Smooth muscle cell (in vitro differentiated cells): ENCODE measurements around the gene MICALL1. TPM values are rescaled to one million over a fixed set of nuclear protein-coding genes. Genes with fewer than 3 reads are reported as not detected.
A peak's percentile ranks its signal among the peaks of the same experiment; 100 is the strongest.

Experiments
- DNase-seq: peaks from one replicate; lab custom pipeline; 2025; ENCODE audit not compliant: unreplicated experiment; lab: John Stamatoyannopoulos, UW
- H2AFZ ChIP-seq: fragments of 200-600 bp; sonication (generic); 2 replicates; pipeline ENCODE4 v1.6.0; 2016; ENCODE audit warnings: antibody characterized with exemption, low read depth, mild to moderate bottlenecking
- H3F3A ChIP-seq: fragments of 200-600 bp; sonication (generic); 2 replicates; pipeline ENCODE4 v1.6.0; 2017; ENCODE audit warnings: antibody characterized with exemption, low read depth
- H3K27ac ChIP-seq: fragments of 200-600 bp; sonication (generic); 2 replicates; pipeline ENCODE4 v1.5.1; 2016; ENCODE audit warnings: low read depth, mild to moderate bottlenecking
- H3K27me3 ChIP-seq: fragments of 200-600 bp; sonication (generic); 2 replicates; pipeline ENCODE4 v1.6.1; 2016; ENCODE audit warnings: low read depth, mild to moderate bottlenecking
- H3K36me3 ChIP-seq: fragments of 200-600 bp; sonication (generic); 2 replicates; pipeline ENCODE4 v1.5.1; 2016; ENCODE audit warnings: low read depth
- H3K4me1 ChIP-seq: fragments of 200-600 bp; sonication (generic); 2 replicates; pipeline ENCODE4 v1.5.1; 2016; ENCODE audit warnings: low read depth
- H3K4me2 ChIP-seq: fragments of 200-600 bp; sonication (generic); 2 replicates; pipeline ENCODE4 v1.6.0; 2016; ENCODE audit warnings: mild to moderate bottlenecking
- H3K4me3 ChIP-seq: fragments of 200-600 bp; sonication (generic); 2 replicates; pipeline ENCODE4 v1.5.1; 2016; ENCODE audit warnings: mild to moderate bottlenecking
- H3K79me2 ChIP-seq: fragments of 200-600 bp; sonication (generic); 2 replicates; pipeline ENCODE4 v1.6.0; 2016; ENCODE audit warnings: low read depth, mild to moderate bottlenecking
- H3K9ac ChIP-seq: fragments of 200-600 bp; sonication (generic); 2 replicates; pipeline ENCODE4 v1.6.0; 2016; ENCODE audit warnings: low read depth
- H3K9me3 ChIP-seq: fragments of 200-600 bp; sonication (generic); replicated peaks from 2 replicates; pipeline ENCODE4 v1.5.1; 2016; ENCODE audit warnings: low read depth
- H4K20me1 ChIP-seq: fragments of 200-600 bp; sonication (generic); 2 replicates; pipeline ENCODE4 v1.6.0; 2016; ENCODE audit warnings: low read depth
- whole genome bisulfite sequencing: methylation state at CpG from one replicate; pipeline ENCODE4 v1.1.7; 2016; ENCODE audit warnings: low lambda C conversion rate; 5-methylcytosine and 5-hydroxymethylcytosine counted together
- microRNA-seq: library from miRNA; unstranded; fragments of <30 nt; microRNA quantifications from one replicate; pipeline ENCODE4, GENCODE V29; 2016; ENCODE audit warnings: borderline number of aligned reads
- polyA plus RNA-seq: library from polyadenylated mRNA; unstranded; fragments of >200 nt; fragmentation: Nextera tagmentation; extraction: Ambion mirVana; gene quantifications from 2 replicates; pipeline ENCODE4 v1.2.1, GENCODE V29; 2016
- total RNA-seq: library from RNA; depleted of rRNA; stranded (reverse); fragments of >200 nt; gene quantifications from 2 replicates; pipeline ENCODE4 v1.2.3, GENCODE V29; 2014
- TF ChIP-seq, protein P1 (sequence below): fragments of 200-600 bp; sonication (generic); IDR thresholded peaks from 2 replicates; pipeline ENCODE4 v1.5.1; 2017; ENCODE audit warnings: borderline replicate concordance, mild to moderate bottlenecking, antibody characterized with exemption; ENCODE audit not compliant: insufficient read depth, poor library complexity, severe bottlenecking

MICALL1 gene
- total and polyA plus RNA-seq, 2 experiments from 2014 or later = 8.7 to 24.9 TPM

DNA sequence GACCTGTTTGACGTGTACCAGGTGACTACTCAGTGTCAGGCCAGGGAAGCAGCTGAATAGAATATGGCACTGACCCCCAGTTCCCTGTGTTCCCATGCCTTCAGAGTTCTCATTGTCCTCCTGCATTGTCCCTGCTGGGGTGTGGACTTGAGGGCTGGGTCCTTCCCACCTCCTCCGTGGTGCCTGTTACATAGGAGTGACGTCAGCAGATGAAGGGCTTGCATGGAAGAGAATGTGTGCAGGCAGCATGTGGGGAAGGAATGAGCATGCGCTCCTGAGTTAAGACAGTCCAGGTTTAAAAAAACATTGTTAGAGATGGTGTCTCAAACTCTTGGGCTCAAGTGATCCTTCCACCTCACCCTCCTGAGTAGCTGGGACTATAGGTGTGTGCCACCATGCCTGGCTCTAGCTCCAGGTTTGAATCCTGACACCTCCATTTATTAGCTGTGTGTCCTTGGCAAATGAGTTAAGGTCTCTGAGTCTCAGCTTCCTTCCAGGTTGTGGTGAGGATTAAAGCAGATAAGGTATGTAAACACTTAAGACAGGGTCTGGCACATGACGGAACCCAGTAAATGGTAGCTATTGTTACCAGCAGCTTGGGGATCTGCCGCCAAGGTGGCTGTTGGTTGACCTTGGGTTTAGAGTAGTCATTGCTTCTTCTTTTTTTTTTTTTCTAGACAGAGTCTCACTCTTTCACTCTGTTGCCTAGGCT, 85.8 kb downstream of the MICALL1 start:
- H3K27me3 ChIP-seq = no peaks in the 10 kb centered on the region
- H3K9me3 ChIP-seq = no peaks in the 10 kb centered on the region
- 81% methylated on average over 6 of the region's 6 CpGs for WGBS
- DNase-seq = no peak
- no peak overlapping the region for H3K27ac ChIP-seq
- no peak overlapping the region for H2AFZ ChIP-seq
- no peaks in the 10 kb centered on the region for H4K20me1 ChIP-seq
- no peaks in the 10 kb centered on the region for H3K4me1 ChIP-seq
- TF ChIP-seq, protein P1, sequence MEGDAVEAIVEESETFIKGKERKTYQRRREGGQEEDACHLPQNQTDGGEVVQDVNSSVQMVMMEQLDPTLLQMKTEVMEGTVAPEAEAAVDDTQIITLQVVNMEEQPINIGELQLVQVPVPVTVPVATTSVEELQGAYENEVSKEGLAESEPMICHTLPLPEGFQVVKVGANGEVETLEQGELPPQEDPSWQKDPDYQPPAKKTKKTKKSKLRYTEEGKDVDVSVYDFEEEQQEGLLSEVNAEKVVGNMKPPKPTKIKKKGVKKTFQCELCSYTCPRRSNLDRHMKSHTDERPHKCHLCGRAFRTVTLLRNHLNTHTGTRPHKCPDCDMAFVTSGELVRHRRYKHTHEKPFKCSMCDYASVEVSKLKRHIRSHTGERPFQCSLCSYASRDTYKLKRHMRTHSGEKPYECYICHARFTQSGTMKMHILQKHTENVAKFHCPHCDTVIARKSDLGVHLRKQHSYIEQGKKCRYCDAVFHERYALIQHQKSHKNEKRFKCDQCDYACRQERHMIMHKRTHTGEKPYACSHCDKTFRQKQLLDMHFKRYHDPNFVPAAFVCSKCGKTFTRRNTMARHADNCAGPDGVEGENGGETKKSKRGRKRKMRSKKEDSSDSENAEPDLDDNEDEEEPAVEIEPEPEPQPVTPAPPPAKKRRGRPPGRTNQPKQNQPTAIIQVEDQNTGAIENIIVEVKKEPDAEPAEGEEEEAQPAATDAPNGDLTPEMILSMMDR = no peak
- no peak overlapping the region for H3K4me2 ChIP-seq
- no peak overlapping the region for H3K9ac ChIP-seq
- H3K79me2 ChIP-seq = no peaks in the 10 kb centered on the region
- no peaks in the 10 kb centered on the region for H3F3A ChIP-seq
- no peak overlapping the region for H3K4me3 ChIP-seq
- no peaks in the 10 kb centered on the region for H3K36me3 ChIP-seq

Small RNA genes within 50 kb of the gene (microRNA-seq; reads per million reads assigned to microRNA genes)
- not detected for gene MIR4534
- 7.6 reads per million, percentile 6 among the genes with 10 or more reads in this experiment for gene MIR6820

Other genes starting within 250 kb of the MICALL1 start
- 9.7 and 16.5 TPM in 2 replicates for gene PDXP, start 247.6 kb upstream of the MICALL1 start, total RNA-seq
- 20.0 and 20.7 TPM in 2 replicates for gene PDXP, start 247.6 kb upstream of the MICALL1 start, polyA plus RNA-seq
- 3,694 and 5,079 TPM in 2 replicates for gene LGALS1, start 230.7 kb upstream of the MICALL1 start, total RNA-seq
- gene LGALS1, start 230.7 kb upstream of the MICALL1 start, polyA plus RNA-seq = 4,318 and 5,332 TPM in 2 replicates
- gene NOL12, start 220.0 kb upstream of the MICALL1 start, total RNA-seq = 23.4 and 31.0 TPM in 2 replicates
- gene NOL12, start 220.0 kb upstream of the MICALL1 start, polyA plus RNA-seq = 13.2 and 16.2 TPM in 2 replicates
- 39.8 and 44.6 TPM in 2 replicates for gene TRIOBP, start 209.2 kb upstream of the MICALL1 start, total RNA-seq
- gene TRIOBP, start 209.2 kb upstream of the MICALL1 start, polyA plus RNA-seq = 95.8 and 100 TPM in 2 replicates
- 10.8 and 13.5 TPM in 2 replicates for gene GCAT, start 98.4 kb upstream of the MICALL1 start, total RNA-seq
- gene GCAT, start 98.4 kb upstream of the MICALL1 start, polyA plus RNA-seq = 21.2 and 30.6 TPM in 2 replicates
- not detected in 2 replicates for gene GALR3, start 82.9 kb upstream of the MICALL1 start, total RNA-seq
- gene GALR3, start 82.9 kb upstream of the MICALL1 start, polyA plus RNA-seq = 0.26 TPM in 1 of 2 replicates, not detected in the other
- 24.5 and 26.6 TPM in 2 replicates for gene ANKRD54, start 62.0 kb upstream of the MICALL1 start, total RNA-seq
- gene ANKRD54, start 62.0 kb upstream of the MICALL1 start, polyA plus RNA-seq = 22.2 and 26.2 TPM in 2 replicates
- 264 and 274 TPM in 2 replicates for gene EIF3L, start 56.9 kb upstream of the MICALL1 start, total RNA-seq
- 165 and 182 TPM in 2 replicates for gene EIF3L, start 56.9 kb upstream of the MICALL1 start, polyA plus RNA-seq
- gene C22orf23, start 47.3 kb downstream of the MICALL1 start, total RNA-seq = 0.18 and 0.81 TPM in 2 replicates
- gene C22orf23, start 47.3 kb downstream of the MICALL1 start, polyA plus RNA-seq = 1.0 and 2.4 TPM in 2 replicates
- gene POLR2F, start 47.4 kb downstream of the MICALL1 start, total RNA-seq = 29.0 and 52.2 TPM in 2 replicates
- 138 and 141 TPM in 2 replicates for gene POLR2F, start 47.4 kb downstream of the MICALL1 start, polyA plus RNA-seq
- not detected in 2 replicates for gene SOX10, start 78.3 kb downstream of the MICALL1 start, total RNA-seq
- gene SOX10, start 78.3 kb downstream of the MICALL1 start, polyA plus RNA-seq = not detected in 2 replicates
- gene PICK1, start 151.1 kb downstream of the MICALL1 start, total RNA-seq = 8.8 and 23.4 TPM in 2 replicates
- gene PICK1, start 151.1 kb downstream of the MICALL1 start, polyA plus RNA-seq = 17.5 and 30.1 TPM in 2 replicates
- gene SLC16A8, start 177.9 kb downstream of the MICALL1 start, total RNA-seq = 0.09 TPM in 1 of 2 replicates, not detected in the other
- 0.93 and 1.4 TPM in 2 replicates for gene SLC16A8, start 177.9 kb downstream of the MICALL1 start, polyA plus RNA-seq
- 0.13 and 0.31 TPM in 2 replicates for gene BAIAP2L2, start 204.4 kb downstream of the MICALL1 start, total RNA-seq
- gene BAIAP2L2, start 204.4 kb downstream of the MICALL1 start, polyA plus RNA-seq = 0.67 and 1.3 TPM in 2 replicates